Testis (tissue), 3 donors: ENCODE results near the gene MPRIP. TPM values are rescaled to one million over a fixed set of nuclear protein-coding genes. Genes with fewer than 3 reads are reported as not detected.
A peak's percentile ranks its signal among the peaks of the same experiment; 100 is the strongest.

Experiments used
- DNase-seq: peaks from one replicate; pipeline ENCODE4 v3.0.0-alpha.2; 2019
- H3K27ac ChIP-seq, 2 donors: fragments of 200-600 bp; sonication (generic); one replicate each; pipeline ENCODE4 v1.5.1; 2019
- H3K27me3 ChIP-seq: fragments of 200-600 bp; sonication (generic); one replicate; pipeline ENCODE4 v1.5.1; 2019
- H3K36me3 ChIP-seq: fragments of 200-600 bp; sonication (generic); one replicate; pipeline ENCODE4 v1.5.1; 2017; ENCODE audit warnings: low read depth; ENCODE audit errors: missing control alignments
- H3K4me1 ChIP-seq: fragments of 200-600 bp; sonication (generic); one replicate; pipeline ENCODE4 v1.5.1; 2019
- H3K4me3 ChIP-seq, 2 donors: fragments of 200-600 bp; sonication (generic); one replicate each; pipeline ENCODE4 v1.5.1; 2017 to 2019
- H3K9me3 ChIP-seq: fragments of 200-600 bp; sonication (generic); one replicate; pipeline ENCODE4 v1.5.1; 2017
- POLR2A ChIP-seq: fragments of 450-650 bp; IDR thresholded peaks from one replicate; pipeline ENCODE4 v1.6.1; 2017; ENCODE audit warnings: antibody characterized with exemption, mild to moderate bottlenecking, moderate library complexity
- WGBS, 2 donors: methylation state at CpG; one replicate each; pipeline ENCODE4 v1.1.5; 2018; 5-methylcytosine and 5-hydroxymethylcytosine counted together
- intact Hi-C: fragments of 100-400 bp; cut with DNase I; formaldehyde crosslinking; loops from one replicate; pipeline ENCODE4 v1.15.1; 2023; ENCODE audit warnings: low total_unique reads
- polyA plus RNA-seq: library from polyadenylated mRNA; stranded (reverse); fragments of 350-450 nt; fragmentation: Illumina TruSeq; extraction: RNeasy Lipid Tissue Mini Kit (QIAGEN cat#74804); gene quantifications from one replicate; pipeline ENCODE4 v1.2.3, GENCODE V29; 2014; ENCODE audit warnings: low read depth, low replicate concordance; ENCODE audit not compliant: insufficient read depth
- total RNA-seq, 2 donors: library from RNA; depleted of rRNA; stranded (reverse); fragments of >200 nt; gene quantifications; one replicate each; pipeline ENCODE4 v1.2.3, GENCODE V29; 2016
- TF ChIP-seq, protein P1 (sequence below), 3 experiments: fragments of 450-650 bp in 2 of 3; fragments of 200-600 bp in 1 of 3; sonication (generic) in 1 of 3; IDR thresholded peaks; one replicate each; pipeline ENCODE4 v1.5.1; 2016 to 2019; ENCODE audit warnings: antibody characterized with exemption in 3 of 3, mild to moderate bottlenecking in 2 of 3, moderate library complexity in 1 of 3

Gene MPRIP
- total and polyA plus RNA-seq, 3 donors from 2014 or later: 191 to 337 (median 304) TPM

DNA sequence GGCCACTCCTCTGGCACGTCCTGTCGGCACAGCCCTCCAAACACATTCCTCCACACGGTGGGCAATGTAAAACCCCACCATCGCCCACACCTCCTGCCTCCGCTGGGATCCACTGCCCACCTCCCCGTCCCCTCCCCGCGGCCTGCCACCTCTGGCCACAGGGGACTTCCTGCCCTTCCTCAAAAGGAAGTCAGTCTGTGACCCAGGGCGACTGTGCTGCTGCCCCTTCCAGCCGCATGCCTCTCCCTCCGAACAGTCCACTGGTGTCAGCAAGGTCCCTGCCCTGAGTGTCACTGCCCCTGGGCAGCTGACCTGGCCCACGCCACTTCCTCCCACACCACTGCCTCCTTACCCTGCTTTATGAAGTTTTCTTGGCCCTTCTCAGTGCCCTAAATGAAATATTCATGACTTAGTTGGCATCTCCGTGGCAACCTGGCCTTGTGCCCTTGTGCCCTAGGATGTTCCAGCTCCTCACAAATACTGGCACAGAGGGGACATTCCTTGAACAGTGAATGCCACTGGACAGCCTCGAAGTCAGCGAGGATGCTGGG is 161.9 kb downstream of the MPRIP start:
- H3K27ac ChIP-seq: peak overlapping the region in 1 of 2 donors; percentile 95
- H3K27me3 ChIP-seq: no peaks in the 10 kb centered on the region
- DNase-seq: no peak
- intact Hi-C loops: no loop called here
- H3K4me3 ChIP-seq: peak overlapping the region in 1 of 2 donors; percentile 72
- peaks cover 38% of the 10 kb centered on the region for H3K4me1 ChIP-seq
- TF ChIP-seq POLR2A: no peak
- TF ChIP-seq, protein P1, sequence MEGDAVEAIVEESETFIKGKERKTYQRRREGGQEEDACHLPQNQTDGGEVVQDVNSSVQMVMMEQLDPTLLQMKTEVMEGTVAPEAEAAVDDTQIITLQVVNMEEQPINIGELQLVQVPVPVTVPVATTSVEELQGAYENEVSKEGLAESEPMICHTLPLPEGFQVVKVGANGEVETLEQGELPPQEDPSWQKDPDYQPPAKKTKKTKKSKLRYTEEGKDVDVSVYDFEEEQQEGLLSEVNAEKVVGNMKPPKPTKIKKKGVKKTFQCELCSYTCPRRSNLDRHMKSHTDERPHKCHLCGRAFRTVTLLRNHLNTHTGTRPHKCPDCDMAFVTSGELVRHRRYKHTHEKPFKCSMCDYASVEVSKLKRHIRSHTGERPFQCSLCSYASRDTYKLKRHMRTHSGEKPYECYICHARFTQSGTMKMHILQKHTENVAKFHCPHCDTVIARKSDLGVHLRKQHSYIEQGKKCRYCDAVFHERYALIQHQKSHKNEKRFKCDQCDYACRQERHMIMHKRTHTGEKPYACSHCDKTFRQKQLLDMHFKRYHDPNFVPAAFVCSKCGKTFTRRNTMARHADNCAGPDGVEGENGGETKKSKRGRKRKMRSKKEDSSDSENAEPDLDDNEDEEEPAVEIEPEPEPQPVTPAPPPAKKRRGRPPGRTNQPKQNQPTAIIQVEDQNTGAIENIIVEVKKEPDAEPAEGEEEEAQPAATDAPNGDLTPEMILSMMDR (IDR thresholded peaks at IDR 0.05): no peak
- H3K9me3 ChIP-seq: no peaks in the 10 kb centered on the region
- H3K36me3 ChIP-seq: no peaks in the 10 kb centered on the region
- WGBS, 2 donors: 68 to 71% methylated on average over 15 of the region's 15 CpGs

DNA sequence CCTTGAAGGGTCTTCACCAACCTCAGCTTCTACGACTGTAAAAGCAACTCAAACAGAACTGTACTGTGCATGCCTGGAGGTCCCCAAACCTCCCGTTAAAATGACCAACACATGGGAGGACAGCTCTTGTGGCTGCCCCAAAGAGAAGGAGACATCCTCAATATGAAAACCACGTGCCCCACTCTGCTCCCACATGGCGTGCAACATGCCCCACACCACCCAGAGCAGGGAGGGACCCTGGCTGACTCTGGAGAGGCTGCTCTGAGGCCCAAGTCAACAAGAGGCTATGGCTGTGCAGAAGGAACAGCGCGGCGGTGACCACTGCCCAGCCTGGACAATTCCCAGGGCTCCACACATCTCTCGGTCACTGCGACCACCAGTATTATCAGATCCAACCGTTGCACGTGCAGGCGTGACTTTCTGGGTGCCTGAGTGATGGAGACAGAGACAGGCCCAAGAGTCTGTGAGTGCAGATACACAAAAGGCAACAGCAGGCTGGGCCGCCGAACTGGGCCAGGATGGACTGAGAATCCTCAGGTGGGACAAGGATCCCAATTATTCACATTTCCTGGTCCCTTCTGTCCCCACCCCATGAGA is 162.5 kb downstream of the MPRIP start:
- intact Hi-C loops: no loop called here
- Histone ChIP-seq H3K27me3 (no peaks in the 10 kb centered on the region), H3K27ac (peak overlapping the region; percentile 91 to 95), H3K9me3 (no peaks in the 10 kb centered on the region), H3K4me1 (peaks cover 32% of the 10 kb centered on the region), H3K36me3 (no peaks in the 10 kb centered on the region), H3K4me3 (peak overlapping the region; percentile 65 to 72)
- WGBS, 2 donors: 42 to 43% methylated on average over 9 to 14 of the region's 14 CpGs
- TF ChIP-seq POLR2A: no peak
- TF ChIP-seq, protein P1 (IDR thresholded peaks at IDR 0.05): no peak
- DNase-seq: no peak

DNA sequence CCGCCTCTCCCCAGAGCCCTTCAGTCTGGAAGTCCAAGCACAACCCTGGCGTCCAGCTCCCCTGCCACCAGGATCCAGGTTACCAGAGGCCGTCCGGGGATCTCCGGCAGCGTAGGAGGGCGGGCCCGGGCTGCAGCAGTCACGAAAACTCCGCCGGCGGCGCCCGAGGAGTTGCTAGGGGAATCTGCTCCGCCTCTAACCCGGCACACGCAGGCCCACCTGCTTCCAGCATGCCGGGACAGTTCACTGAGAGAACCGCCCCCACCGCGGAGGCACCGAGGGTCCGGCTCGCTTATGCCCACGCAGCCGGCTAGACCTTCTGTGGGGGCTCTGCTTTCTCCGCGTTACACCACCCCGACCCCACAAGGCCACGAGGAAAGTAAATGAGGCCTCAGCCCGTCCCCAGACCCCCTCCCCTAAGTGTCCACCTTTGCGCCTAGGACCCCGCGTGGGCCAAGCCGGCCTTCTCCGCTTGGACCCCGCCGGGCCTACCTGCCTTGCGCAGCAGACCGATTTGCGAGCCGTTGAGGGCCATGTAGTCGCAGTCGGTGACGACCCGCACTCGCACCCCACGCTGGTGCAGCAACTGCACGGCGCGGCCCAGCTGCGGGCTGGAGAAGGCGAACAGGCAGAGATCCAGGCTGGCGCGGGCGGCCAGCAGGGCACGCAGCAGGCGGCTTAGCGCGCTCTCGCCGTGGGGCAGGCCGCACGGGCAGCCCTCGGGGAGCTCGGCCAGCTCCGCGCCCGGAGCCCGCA is 163.3 kb downstream of the MPRIP start:
- Histone ChIP-seq H3K27ac (peak overlapping the region; percentile 91 to 95), H3K4me1 (peaks cover 26% of the 10 kb centered on the region), H3K27me3 (no peaks in the 10 kb centered on the region), H3K9me3 (no peaks in the 10 kb centered on the region), H3K4me3 (peak overlapping the region; percentile 65 to 72), H3K36me3 (no peaks in the 10 kb centered on the region)
- peak; percentile 74 for DNase-seq
- TF ChIP-seq, protein P1 (IDR thresholded peaks at IDR 0.05): no peak
- TF ChIP-seq POLR2A: no peak
- WGBS, 2 donors: 11% methylated on average over 58 of the region's 70 CpGs; no CpG with 5 or more reads in 1 of the 2 donors
- intact Hi-C loops: no loop called here

DNA sequence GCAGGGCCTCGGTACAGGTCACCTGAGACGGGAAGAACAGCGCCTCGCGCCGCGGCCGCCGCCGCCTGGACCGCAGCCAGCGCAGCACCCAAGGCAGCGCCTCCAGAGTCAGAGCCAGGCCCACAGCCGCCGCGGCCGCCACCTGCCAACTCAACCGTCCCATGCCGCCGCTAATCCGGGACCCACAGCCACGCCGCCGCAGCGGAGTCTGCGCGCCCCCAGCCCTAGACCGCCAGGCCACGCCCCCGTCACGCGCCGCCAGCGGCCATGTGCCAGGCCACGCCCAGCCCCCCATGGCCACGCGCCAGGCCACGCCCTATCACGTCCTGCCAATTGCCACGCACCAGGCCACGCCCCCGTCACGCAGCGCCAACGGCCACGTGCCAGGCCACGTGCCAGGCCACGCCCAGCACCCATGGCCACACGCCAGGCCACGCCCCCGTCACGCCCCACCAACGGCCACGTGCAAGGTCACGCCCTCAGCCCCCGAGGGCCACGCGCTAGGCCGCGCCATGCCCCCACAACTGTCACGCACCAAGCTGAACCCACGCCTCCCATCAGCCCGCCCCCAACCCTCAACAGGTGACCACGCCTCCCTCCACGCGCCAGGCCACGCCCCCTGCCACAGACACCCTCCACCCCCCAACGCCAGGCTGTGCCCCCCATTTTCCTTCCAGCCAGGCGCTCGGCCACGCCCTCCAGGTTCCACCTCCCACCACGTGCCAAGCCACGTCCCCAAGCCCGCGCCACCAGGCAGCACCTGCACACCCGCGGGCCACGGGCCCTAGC is 164.1 kb downstream of the MPRIP start, which contains the start of gene PLD6:
Gene PLD6 (minus strand): TSS at position 210 of the 789 bp plus-strand sequence. CDS start 47 bp downstream, at position 163.
- intact Hi-C loops: no loop called here
- WGBS, 2 donors: 18 to 41% methylated on average over 8 to 70 of the region's 78 CpGs

More for the DNA sequence above, 164.1 kb downstream of the MPRIP start, which contains the start of gene PLD6:
- Histone ChIP-seq H3K27ac (peak within 1 kb of the TSS; percentile 91 to 95), H3K4me1 (peaks cover 20% of the 10 kb centered on the region), H3K27me3 (no peaks in the 10 kb centered on the region), H3K36me3 (no peaks in the 10 kb centered on the region), H3K9me3 (no peaks in the 10 kb centered on the region), H3K4me3 (peak within 1 kb of the TSS; percentile 65 to 72)
- peak; percentile 92 for DNase-seq
- TF ChIP-seq POLR2A: no peak
- TF ChIP-seq, protein P1 (IDR thresholded peaks at IDR 0.05): no peak
